DOHH2 (cell line): ENCODE results near the gene ZBTB26.

Experiments used
- CTCF ChIP-seq: fragments of 200-600 bp; sonication (generic); IDR thresholded peaks from one replicate; pipeline ENCODE4 v1.5.1; 2014; ENCODE audit warnings: antibody characterized with exemption, mild to moderate bottlenecking, low read depth, low read length; ENCODE audit not compliant: poor library complexity, severe bottlenecking
- EZH2phosphoT487 ChIP-seq: fragments of 200-600 bp; sonication (generic); IDR thresholded peaks from 2 replicates; pipeline ENCODE4 v1.6.1; 2017; ENCODE audit warnings: borderline replicate concordance, mild to moderate bottlenecking, antibody characterized with exemption, low read length, moderate library complexity, mixed read lengths

DNA sequence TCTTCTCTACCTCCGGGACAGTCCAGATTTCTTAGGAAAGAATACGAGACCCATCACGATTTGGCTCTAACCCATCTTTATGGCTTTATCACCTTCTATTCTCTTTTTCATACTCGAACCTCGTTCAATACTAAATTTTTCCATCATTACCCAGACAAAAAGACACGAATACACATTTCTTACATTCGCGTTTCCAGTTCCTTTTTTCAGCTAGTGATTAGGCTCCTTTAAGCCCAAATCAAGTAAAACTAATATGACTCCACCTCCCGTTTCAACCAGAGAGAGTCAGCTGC lies 18.7 kb downstream of the ZBTB26 start:
- TF ChIP-seq CTCF (no peak), EZH2phosphoT487 (no peak)
